ENCODE data around the gene RANBP17.

- TF ChIP-seq ESRRG (CRISPR knock-in tag; IDR thresholded peaks at IDR 0.05): no peak
- no peak for TF ChIP-seq RARB (CRISPR knock-in tag; IDR thresholded peaks at IDR 0.05)
- no peak for TF ChIP-seq CSRNP3 (CRISPR knock-in tag; IDR thresholded peaks at IDR 0.05)
These were observed 45.9 kb downstream of the RANBP17 start for GRCh38 chr5:170907758-170908157.

All from SK-N-SH treated with all-trans-retinoic acid at 6 μM for 48 hours (cell line).